Measurements from ENCODE around the gene CALU.

The CALU gene

DNA sequence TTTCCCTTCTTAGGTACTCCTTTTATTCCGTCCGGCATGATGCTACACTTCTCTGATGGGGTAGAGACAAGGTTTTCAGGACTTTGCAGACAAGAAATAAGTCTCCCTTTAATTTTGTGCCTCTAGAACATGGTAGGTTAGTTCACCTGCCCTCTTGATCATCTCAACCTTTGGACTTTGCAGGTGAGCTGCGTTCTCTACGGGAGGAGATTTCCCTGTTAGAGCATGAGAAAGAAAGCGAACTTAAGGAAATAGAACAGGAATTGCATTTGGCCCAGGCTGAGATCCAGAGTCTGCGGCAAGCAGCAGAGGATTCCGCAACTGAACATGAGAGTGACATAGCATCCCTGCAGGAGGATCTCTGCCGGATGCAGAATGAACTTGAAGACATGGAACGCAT is 61.8 kb downstream of the CALU start:
- 98% methylated on average over 8 of the region's 9 CpGs for WGBS
- Histone ChIP-seq H3K4me3 (ENCODE audit: insufficient read depth in 1 of 2, low read depth in 1 of 2, low read length in 2 of 2) (no peak overlapping the region), H2BK5ac (ENCODE audit: low read depth, low read length, poor library complexity, severe bottlenecking) (no peak overlapping the region), H3K9me3 (ENCODE audit: control insufficient read depth, low read length) (no peaks in the 10 kb centered on the region), H3K4me2 (ENCODE audit: low read length, poor library complexity, severe bottlenecking) (no peak overlapping the region), H4K8ac (ENCODE audit: low read length) (no peak overlapping the region), H3K36me3 (ENCODE audit: control insufficient read depth in 1 of 2, insufficient read depth in 2 of 2, low read depth in 1 of 2, low read length in 2 of 2) (peaks cover 3 to 84% of the 10 kb centered on the region in 2 experiments), H3K4ac (ENCODE audit: low read depth in 1 of 2, low read length in 2 of 2) (no peak overlapping the region), H3K14ac (ENCODE audit: low read length in 2 of 2) (no peak overlapping the region), H3K18ac (ENCODE audit: low read depth in 1 of 2, low read length in 2 of 2) (no peak overlapping the region), H3K4me1 (ENCODE audit: control insufficient read depth, insufficient read depth, low read depth, low read length) (peaks cover 3% of the 10 kb centered on the region), H3K23ac (ENCODE audit: low read length in 2 of 2) (no peak overlapping the region), H3K9ac (ENCODE audit: low read length) (no peak overlapping the region), H3K27me3 (ENCODE audit: control insufficient read depth in 1 of 2, insufficient read depth in 1 of 2, low read length in 2 of 2) (no peaks in the 10 kb centered on the region), H2AK5ac (ENCODE audit: low read length, severe bottlenecking) (no peak overlapping the region), H3K27ac (ENCODE audit: low read length, poor library complexity, severe bottlenecking) (no peak overlapping the region), H3K79me1 (replicated peaks; ENCODE audit: low read length, poor library complexity, severe bottlenecking) (no peaks in the 10 kb centered on the region), H4K91ac (ENCODE audit: low read length) (no peak overlapping the region), H2AFZ (ENCODE audit: low read depth, low read length) (no peak overlapping the region), H2BK120ac (ENCODE audit: low read depth, low read length) (no peak overlapping the region), H2BK12ac (ENCODE audit: low read length in 2 of 2) (no peak overlapping the region), H2BK15ac (ENCODE audit: low read depth, poor library complexity, severe bottlenecking) (no peak overlapping the region)
- no peak for DNase-seq

DNA sequence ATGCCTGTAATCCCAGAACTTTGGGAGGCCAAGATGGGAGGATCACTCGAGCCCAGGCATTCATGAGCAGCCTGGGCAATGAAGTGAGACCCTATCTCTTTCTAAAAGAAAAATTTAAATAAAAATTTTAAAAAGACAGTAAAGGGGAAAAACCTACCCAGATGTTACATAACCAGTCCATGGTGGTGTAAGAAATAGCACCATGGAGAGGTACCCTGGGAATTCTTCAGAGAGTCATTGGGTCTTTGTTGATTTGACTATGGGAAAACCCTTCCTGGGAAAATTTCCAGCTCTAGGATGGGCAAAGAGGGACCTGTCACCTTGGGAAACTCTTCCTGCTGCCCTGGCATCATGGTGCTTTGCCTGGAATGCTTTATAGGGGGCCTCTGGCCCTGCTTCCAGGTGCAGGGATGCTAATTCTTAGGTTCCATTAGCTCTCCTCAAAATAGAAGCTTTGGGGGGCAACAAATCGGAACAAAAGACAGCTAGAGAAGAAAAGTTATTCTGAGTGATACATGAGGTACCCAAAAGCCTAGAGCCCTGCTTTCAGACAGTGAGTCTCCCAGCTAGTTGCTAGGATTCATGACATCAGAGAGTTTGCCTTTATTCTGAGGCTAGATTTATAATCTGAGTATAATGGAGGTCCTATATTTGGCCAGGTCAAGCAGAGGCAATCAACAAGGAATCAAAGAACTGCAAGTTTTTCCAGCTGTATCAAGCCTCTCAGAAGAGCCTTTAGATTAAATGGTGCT is 62.7 kb downstream of the CALU start:
- no peak overlapping the region for H3K18ac ChIP-seq (ENCODE audit: low read depth in 1 of 2, low read length in 2 of 2)
- no peak overlapping the region for H2BK15ac ChIP-seq (ENCODE audit: low read depth, poor library complexity, severe bottlenecking)
- no peak overlapping the region for H2BK12ac ChIP-seq (ENCODE audit: low read length in 2 of 2)
- no peak overlapping the region for H2AK5ac ChIP-seq (ENCODE audit: low read length, severe bottlenecking)
- no peak overlapping the region for H3K4me3 ChIP-seq (ENCODE audit: insufficient read depth in 1 of 2, low read depth in 1 of 2, low read length in 2 of 2)
- H2BK120ac ChIP-seq (ENCODE audit: low read depth, low read length), result no peak overlapping the region
- no peak overlapping the region for H3K27ac ChIP-seq (ENCODE audit: low read length, poor library complexity, severe bottlenecking)
- no peak overlapping the region for H3K4me2 ChIP-seq (ENCODE audit: low read length, poor library complexity, severe bottlenecking)
- WGBS, result 96% methylated on average over 1 of the region's 2 CpGs
- H4K8ac ChIP-seq (ENCODE audit: low read length), result no peak overlapping the region
- no peak overlapping the region for H2BK5ac ChIP-seq (ENCODE audit: low read depth, low read length, poor library complexity, severe bottlenecking)
- H3K4ac ChIP-seq (ENCODE audit: low read depth in 1 of 2, low read length in 2 of 2), result no peak overlapping the region
- H4K91ac ChIP-seq (ENCODE audit: low read length), result no peak overlapping the region
- DNase-seq, result no peak
- H3K27me3 ChIP-seq (ENCODE audit: control insufficient read depth in 1 of 2, insufficient read depth in 1 of 2, low read length in 2 of 2), result no peaks in the 10 kb centered on the region
- peaks cover 3% of the 10 kb centered on the region for H3K4me1 ChIP-seq (ENCODE audit: control insufficient read depth, insufficient read depth, low read depth, low read length)
- no peak overlapping the region for H3K14ac ChIP-seq (ENCODE audit: low read length in 2 of 2)
- H3K9ac ChIP-seq (ENCODE audit: low read length), result no peak overlapping the region
- H2AFZ ChIP-seq (ENCODE audit: low read depth, low read length), result no peak overlapping the region
- no peaks in the 10 kb centered on the region for H3K9me3 ChIP-seq (ENCODE audit: control insufficient read depth, low read length)
- no peaks in the 10 kb centered on the region for H3K79me1 ChIP-seq (replicated peaks; ENCODE audit: low read length, poor library complexity, severe bottlenecking)
- H3K36me3 ChIP-seq (ENCODE audit: control insufficient read depth in 1 of 2, insufficient read depth in 2 of 2, low read depth in 1 of 2, low read length in 2 of 2), result peaks cover 3 to 90% of the 10 kb centered on the region in 2 experiments
- H3K23ac ChIP-seq (ENCODE audit: low read length in 2 of 2), result no peak overlapping the region

DNA sequence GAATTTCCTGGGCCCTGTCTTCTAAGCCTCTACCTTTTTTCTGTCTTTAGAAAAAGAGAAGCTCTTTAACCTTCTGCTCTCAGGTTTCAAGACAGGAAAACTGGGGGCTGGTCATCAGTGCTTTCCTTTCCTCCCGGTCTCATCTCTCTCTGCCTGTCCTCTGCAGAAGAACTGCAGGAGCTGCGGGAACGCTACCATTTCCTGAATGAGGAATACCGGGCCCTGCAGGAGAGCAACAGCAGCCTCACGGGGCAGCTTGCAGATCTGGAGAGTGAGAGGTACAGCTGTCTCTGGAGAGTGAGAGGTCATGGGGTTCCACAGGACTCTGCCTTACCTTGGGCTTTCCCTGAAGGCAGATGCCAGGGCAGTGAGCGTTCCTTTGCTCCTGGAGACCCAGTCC is 65.3 kb downstream of the CALU start:
- H4K8ac ChIP-seq (ENCODE audit: low read length), result no peak overlapping the region
- no peak overlapping the region for H3K9ac ChIP-seq (ENCODE audit: low read length)
- no peak overlapping the region for H2BK120ac ChIP-seq (ENCODE audit: low read depth, low read length)
- H3K79me1 ChIP-seq (replicated peaks; ENCODE audit: low read length, poor library complexity, severe bottlenecking), result no peaks in the 10 kb centered on the region
- no peak overlapping the region for H2BK5ac ChIP-seq (ENCODE audit: low read depth, low read length, poor library complexity, severe bottlenecking)
- H2AFZ ChIP-seq (ENCODE audit: low read depth, low read length), result no peak overlapping the region
- no peak overlapping the region for H3K23ac ChIP-seq (ENCODE audit: low read length in 2 of 2)
- H3K4me2 ChIP-seq (ENCODE audit: low read length, poor library complexity, severe bottlenecking), result no peak overlapping the region
- H3K27me3 ChIP-seq (ENCODE audit: control insufficient read depth in 1 of 2, insufficient read depth in 1 of 2, low read length in 2 of 2), result no peaks in the 10 kb centered on the region
- no peak overlapping the region for H3K4ac ChIP-seq (ENCODE audit: low read depth in 1 of 2, low read length in 2 of 2)
- no peak overlapping the region for H3K14ac ChIP-seq (ENCODE audit: low read length in 2 of 2)
- no peaks in the 10 kb centered on the region for H3K9me3 ChIP-seq (ENCODE audit: control insufficient read depth, low read length)
- no peak overlapping the region for H4K91ac ChIP-seq (ENCODE audit: low read length)
- no peak overlapping the region for H3K27ac ChIP-seq (ENCODE audit: low read length, poor library complexity, severe bottlenecking)
- no peak overlapping the region for H2BK12ac ChIP-seq (ENCODE audit: low read length in 2 of 2)
- DNase-seq, result no peak
- no peak overlapping the region for H3K4me3 ChIP-seq (ENCODE audit: insufficient read depth in 1 of 2, low read depth in 1 of 2, low read length in 2 of 2)
- H3K4me1 ChIP-seq (ENCODE audit: control insufficient read depth, insufficient read depth, low read depth, low read length), result peaks cover 3% of the 10 kb centered on the region
- 66% methylated on average over 6 of the region's 6 CpGs for WGBS
- H2BK15ac ChIP-seq (ENCODE audit: low read depth, poor library complexity, severe bottlenecking), result no peak overlapping the region
- H3K36me3 ChIP-seq (ENCODE audit: control insufficient read depth in 1 of 2, insufficient read depth in 2 of 2, low read depth in 1 of 2, low read length in 2 of 2), result peaks cover 8 to 91% of the 10 kb centered on the region in 2 experiments
- H3K18ac ChIP-seq (ENCODE audit: low read depth in 1 of 2, low read length in 2 of 2), result no peak overlapping the region
- H2AK5ac ChIP-seq (ENCODE audit: low read length, severe bottlenecking), result no peak overlapping the region

GRCh38 chr7:128805225-128805624 is 66.1 kb downstream of the CALU start:
- H3K4me1 ChIP-seq (ENCODE audit: control insufficient read depth, insufficient read depth, low read depth, low read length), result peaks cover 3% of the 10 kb centered on the region
- H3K4me2 ChIP-seq (ENCODE audit: low read length, poor library complexity, severe bottlenecking), result no peak overlapping the region
- no peak overlapping the region for H2BK12ac ChIP-seq (ENCODE audit: low read length in 2 of 2)

More at GRCh38 chr7:128805225-128805624, 66.1 kb downstream of the CALU start:
- Histone ChIP-seq H3K27me3 (ENCODE audit: control insufficient read depth in 1 of 2, insufficient read depth in 1 of 2, low read length in 2 of 2) (no peaks in the 10 kb centered on the region), H3K36me3 (ENCODE audit: control insufficient read depth in 1 of 2, insufficient read depth in 2 of 2, low read depth in 1 of 2, low read length in 2 of 2) (peaks cover 8 to 91% of the 10 kb centered on the region in 2 experiments), H3K79me1 (replicated peaks; ENCODE audit: low read length, poor library complexity, severe bottlenecking) (no peaks in the 10 kb centered on the region), H3K9me3 (ENCODE audit: control insufficient read depth, low read length) (no peaks in the 10 kb centered on the region), H3K14ac (ENCODE audit: low read length in 2 of 2) (no peak overlapping the region), H2AK5ac (ENCODE audit: low read length, severe bottlenecking) (no peak overlapping the region), H2BK15ac (ENCODE audit: low read depth, poor library complexity, severe bottlenecking) (no peak overlapping the region), H3K18ac (ENCODE audit: low read depth in 1 of 2, low read length in 2 of 2) (no peak overlapping the region), H3K27ac (ENCODE audit: low read length, poor library complexity, severe bottlenecking) (no peak overlapping the region), H3K4ac (ENCODE audit: low read depth in 1 of 2, low read length in 2 of 2) (no peak overlapping the region), H4K91ac (ENCODE audit: low read length) (no peak overlapping the region), H2AFZ (ENCODE audit: low read depth, low read length) (no peak overlapping the region), H3K4me3 (ENCODE audit: insufficient read depth in 1 of 2, low read depth in 1 of 2, low read length in 2 of 2) (no peak overlapping the region), H3K23ac (ENCODE audit: low read length in 2 of 2) (no peak overlapping the region), H3K9ac (ENCODE audit: low read length) (no peak overlapping the region), H2BK5ac (ENCODE audit: low read depth, low read length, poor library complexity, severe bottlenecking) (no peak overlapping the region), H4K8ac (ENCODE audit: low read length) (no peak overlapping the region), H2BK120ac (ENCODE audit: low read depth, low read length) (no peak overlapping the region)
- DNase-seq, result no peak
- 95% methylated on average over 5 of the region's 5 CpGs for WGBS

All from mesenchymal stem cell (in vitro differentiated cells and primary cell).